ENCODE data around the gene CEACAM5. TPM values are rescaled to one million over a fixed set of nuclear protein-coding genes. Genes with fewer than 3 reads are reported as not detected.

Gene CEACAM5
- total and polyA plus RNA-seq, 7 donors = 0.04 to 0.69 (median 0.69) TPM; not detected in 4

DNA sequence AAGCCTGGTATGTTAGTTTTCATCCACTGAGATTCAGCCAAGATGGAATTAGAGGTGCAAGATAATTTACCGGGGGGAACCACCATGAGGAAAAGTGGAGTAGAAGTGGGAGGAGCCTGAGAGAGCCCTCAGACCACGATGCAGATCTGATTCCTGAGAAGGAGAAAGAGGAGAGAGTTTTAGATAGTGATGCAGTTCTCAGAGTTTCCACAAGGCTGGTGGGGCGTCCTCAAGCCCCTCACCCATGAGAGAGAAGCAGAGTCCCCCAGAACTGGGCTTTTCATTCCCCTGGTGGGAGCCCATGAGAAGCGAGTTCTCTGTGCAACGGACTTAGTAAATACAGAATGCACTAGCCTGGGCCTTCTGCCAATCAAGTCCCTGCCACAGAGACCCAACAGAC is 18.1 kb downstream of the CEACAM5 start:
- Histone ChIP-seq H3K27me3 (ENCODE audit: insufficient read depth in 3 of 3, low read length in 2 of 3) (peaks cover 0 to 6% (median 2%) of the 10 kb centered on the region in 3 donors), H3K36me3 (ENCODE audit: insufficient read depth in 1 of 2, low read depth in 1 of 2) (no peaks in the 10 kb centered on the region), H3K27ac (no peak overlapping the region), H3K9me3 (no peaks in the 10 kb centered on the region), H3K4me1 (no peaks in the 10 kb centered on the region), H3K4me3 (no peak overlapping the region)
- intact Hi-C loops (cut with DNase I) = no loop called here
- 20 to 33% (median 28%) methylated on average over 5 of the region's 5 CpGs for WGBS, 3 donors
- TF ChIP-seq, protein P1, sequence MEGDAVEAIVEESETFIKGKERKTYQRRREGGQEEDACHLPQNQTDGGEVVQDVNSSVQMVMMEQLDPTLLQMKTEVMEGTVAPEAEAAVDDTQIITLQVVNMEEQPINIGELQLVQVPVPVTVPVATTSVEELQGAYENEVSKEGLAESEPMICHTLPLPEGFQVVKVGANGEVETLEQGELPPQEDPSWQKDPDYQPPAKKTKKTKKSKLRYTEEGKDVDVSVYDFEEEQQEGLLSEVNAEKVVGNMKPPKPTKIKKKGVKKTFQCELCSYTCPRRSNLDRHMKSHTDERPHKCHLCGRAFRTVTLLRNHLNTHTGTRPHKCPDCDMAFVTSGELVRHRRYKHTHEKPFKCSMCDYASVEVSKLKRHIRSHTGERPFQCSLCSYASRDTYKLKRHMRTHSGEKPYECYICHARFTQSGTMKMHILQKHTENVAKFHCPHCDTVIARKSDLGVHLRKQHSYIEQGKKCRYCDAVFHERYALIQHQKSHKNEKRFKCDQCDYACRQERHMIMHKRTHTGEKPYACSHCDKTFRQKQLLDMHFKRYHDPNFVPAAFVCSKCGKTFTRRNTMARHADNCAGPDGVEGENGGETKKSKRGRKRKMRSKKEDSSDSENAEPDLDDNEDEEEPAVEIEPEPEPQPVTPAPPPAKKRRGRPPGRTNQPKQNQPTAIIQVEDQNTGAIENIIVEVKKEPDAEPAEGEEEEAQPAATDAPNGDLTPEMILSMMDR (IDR thresholded peaks at IDR 0.05) = no peak
- DNase-seq (no peak), ATAC-seq (no peak)

DNA sequence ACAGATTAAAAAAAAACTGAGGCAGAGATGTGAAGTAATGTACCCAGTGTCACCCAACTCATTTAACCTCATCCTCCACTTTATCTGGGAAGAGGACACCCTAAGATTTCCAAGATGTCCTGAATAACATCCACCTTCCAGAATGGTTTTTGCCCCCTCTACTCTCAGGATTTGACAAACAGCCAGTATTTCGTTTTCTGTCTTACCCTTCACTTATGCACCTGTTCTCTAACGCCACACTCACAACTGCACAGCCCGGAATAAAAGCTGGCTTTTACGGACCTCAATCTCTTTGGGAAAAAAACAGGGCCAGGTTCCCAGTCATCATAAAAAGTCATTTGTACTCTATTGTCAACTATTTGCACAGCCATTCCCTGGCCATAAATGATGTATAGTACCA is 25.7 kb downstream of the CEACAM5 start:
- no peaks in the 10 kb centered on the region for H3K9me3 ChIP-seq
- H3K27me3 ChIP-seq (ENCODE audit: insufficient read depth in 3 of 3, low read length in 2 of 3) = peaks cover 0 to 6% (median 2%) of the 10 kb centered on the region in 3 donors
- DNase-seq (no peak), ATAC-seq (no peak)
- intact Hi-C loops (cut with DNase I) = no loop called here
- no peaks in the 10 kb centered on the region for H3K4me1 ChIP-seq
- H3K4me3 ChIP-seq = no peak overlapping the region
- no peaks in the 10 kb centered on the region for H3K36me3 ChIP-seq (ENCODE audit: insufficient read depth in 1 of 2, low read depth in 1 of 2)
- TF ChIP-seq, protein P1 (IDR thresholded peaks at IDR 0.05) = no peak
- H3K27ac ChIP-seq = no peak overlapping the region
- WGBS, 3 donors = 31 to 38% (median 32%) methylated on average over 4 of the region's 4 CpGs

DNA sequence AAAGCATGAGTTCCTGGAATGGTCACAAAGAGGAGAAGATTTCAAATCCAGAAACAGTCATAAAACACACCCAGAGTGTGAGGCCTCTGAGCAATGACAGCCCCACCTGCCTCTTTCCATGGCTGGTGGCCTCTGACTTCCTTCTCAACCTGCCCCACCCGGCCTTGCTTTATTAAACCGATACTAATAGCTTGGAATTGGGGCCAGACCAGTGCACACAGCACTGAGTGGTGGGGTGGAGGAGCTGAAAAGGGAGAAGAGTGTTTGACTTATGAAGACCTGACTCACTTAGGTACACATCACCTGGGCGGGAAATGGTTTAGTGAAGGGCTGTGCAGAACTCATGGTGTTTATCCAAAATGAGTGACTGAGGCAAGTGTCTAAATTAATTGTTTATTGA is 26.2 kb downstream of the CEACAM5 start:
- intact Hi-C loops (cut with DNase I) = no loop called here
- H3K27me3 ChIP-seq (ENCODE audit: insufficient read depth in 3 of 3, low read length in 2 of 3) = peaks cover 0 to 6% (median 2%) of the 10 kb centered on the region in 3 donors
- H3K27ac ChIP-seq = no peak overlapping the region
- TF ChIP-seq, protein P1 (IDR thresholded peaks at IDR 0.05) = no peak
- DNase-seq (no peak), ATAC-seq (no peak)
- H3K9me3 ChIP-seq = no peaks in the 10 kb centered on the region
- 52 to 63% (median 60%) methylated on average over 3 of the region's 3 CpGs for WGBS, 3 donors
- no peaks in the 10 kb centered on the region for H3K36me3 ChIP-seq (ENCODE audit: insufficient read depth in 1 of 2, low read depth in 1 of 2)
- no peak overlapping the region for H3K4me3 ChIP-seq
- no peaks in the 10 kb centered on the region for H3K4me1 ChIP-seq

DNA sequence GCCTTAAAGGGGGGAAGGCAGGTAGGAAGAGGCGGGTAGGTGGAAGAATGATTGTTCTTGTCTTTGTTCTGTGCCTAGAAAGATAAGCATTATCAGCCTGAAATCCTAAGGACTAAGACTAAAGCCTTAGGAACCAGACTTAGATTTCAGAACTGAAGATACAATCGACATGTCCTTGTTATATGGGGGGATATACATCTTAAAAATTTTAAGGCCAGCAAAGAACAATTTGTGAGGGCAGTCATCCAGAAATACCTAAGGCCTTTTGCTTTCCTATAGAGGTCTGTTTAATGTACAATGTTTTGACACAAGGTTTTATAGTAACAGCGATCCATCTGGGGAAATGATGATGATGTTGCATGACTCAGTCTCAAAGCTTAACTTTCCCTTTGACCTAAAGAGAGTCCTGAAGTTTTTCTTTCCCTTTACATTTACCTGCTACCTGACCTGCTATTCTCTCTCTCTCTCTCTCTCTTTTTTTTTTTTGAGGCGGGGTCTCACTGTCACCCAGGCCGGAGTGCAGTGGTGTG is 26.7 kb downstream of the CEACAM5 start:
- no peak for ATAC-seq
- H3K27me3 ChIP-seq (ENCODE audit: insufficient read depth in 3 of 3, low read length in 2 of 3) = peaks cover 0 to 4% (median 2%) of the 10 kb centered on the region in 3 donors

More for the DNA sequence above, 26.7 kb downstream of the CEACAM5 start:
- no peaks in the 10 kb centered on the region for H3K4me1 ChIP-seq
- no peak overlapping the region for H3K4me3 ChIP-seq
- intact Hi-C loops (cut with DNase I) = no loop called here
- no peak for DNase-seq
- no peaks in the 10 kb centered on the region for H3K36me3 ChIP-seq (ENCODE audit: insufficient read depth in 1 of 2, low read depth in 1 of 2)
- TF ChIP-seq, protein P1 (IDR thresholded peaks at IDR 0.05) = no peak
- no peak overlapping the region for H3K27ac ChIP-seq
- H3K9me3 ChIP-seq = no peaks in the 10 kb centered on the region
- 71 to 75% (median 72%) methylated on average over 5 of the region's 5 CpGs for WGBS, 3 donors
